ENCODE data around the gene GPC3. TPM values are rescaled to one million over a fixed set of nuclear protein-coding genes. Genes with fewer than 3 reads are reported as not detected.

The GPC3 gene
- total and polyA plus RNA-seq, 8 donors: 0.46 to 137 (median 4.4) TPM

- TF ChIP-seq, protein P1, sequence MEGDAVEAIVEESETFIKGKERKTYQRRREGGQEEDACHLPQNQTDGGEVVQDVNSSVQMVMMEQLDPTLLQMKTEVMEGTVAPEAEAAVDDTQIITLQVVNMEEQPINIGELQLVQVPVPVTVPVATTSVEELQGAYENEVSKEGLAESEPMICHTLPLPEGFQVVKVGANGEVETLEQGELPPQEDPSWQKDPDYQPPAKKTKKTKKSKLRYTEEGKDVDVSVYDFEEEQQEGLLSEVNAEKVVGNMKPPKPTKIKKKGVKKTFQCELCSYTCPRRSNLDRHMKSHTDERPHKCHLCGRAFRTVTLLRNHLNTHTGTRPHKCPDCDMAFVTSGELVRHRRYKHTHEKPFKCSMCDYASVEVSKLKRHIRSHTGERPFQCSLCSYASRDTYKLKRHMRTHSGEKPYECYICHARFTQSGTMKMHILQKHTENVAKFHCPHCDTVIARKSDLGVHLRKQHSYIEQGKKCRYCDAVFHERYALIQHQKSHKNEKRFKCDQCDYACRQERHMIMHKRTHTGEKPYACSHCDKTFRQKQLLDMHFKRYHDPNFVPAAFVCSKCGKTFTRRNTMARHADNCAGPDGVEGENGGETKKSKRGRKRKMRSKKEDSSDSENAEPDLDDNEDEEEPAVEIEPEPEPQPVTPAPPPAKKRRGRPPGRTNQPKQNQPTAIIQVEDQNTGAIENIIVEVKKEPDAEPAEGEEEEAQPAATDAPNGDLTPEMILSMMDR (IDR thresholded peaks at IDR 0.05): no peak
- no peak for TF ChIP-seq EP300 (IDR thresholded peaks at IDR 0.05)
- no peak for TF ChIP-seq POLR2A (IDR thresholded peaks at IDR 0.05)
- no peak for TF ChIP-seq POLR2AphosphoS5 (IDR thresholded peaks at IDR 0.05)
- H3K36me3 ChIP-seq: no peaks in the 10 kb centered on the region
- no peaks in the 10 kb centered on the region for H3K27me3 ChIP-seq
- no peak overlapping the region for H3K4me3 ChIP-seq
- no peak for DNase-seq
- H3K9me3 ChIP-seq: no peaks in the 10 kb centered on the region
- no peaks in the 10 kb centered on the region for H3K4me1 ChIP-seq
- intact Hi-C loops (cut with DNase I; ENCODE audit: low total_unique reads): no loop called here
- no peak overlapping the region for H3K27ac ChIP-seq
Observed at GRCh38 chrX:133654811-133655210, 330.6 kb downstream of the GPC3 start.

GRCh38 chrX:133653358-133653757 lies 332.0 kb downstream of the GPC3 start:
- 42 to 91% (median 82%) methylated on average over 2 of the region's 2 CpGs for WGBS, 5 donors
- H3K27ac ChIP-seq: no peak overlapping the region

GRCh38 chrX:133652185-133652584 lies 333.2 kb downstream of the GPC3 start:
- Histone ChIP-seq H3K9me3 (no peaks in the 10 kb centered on the region), H3K4me1 (no peaks in the 10 kb centered on the region), H3K27me3 (no peaks in the 10 kb centered on the region), H3K27ac (no peak overlapping the region), H3K36me3 (no peaks in the 10 kb centered on the region), H3K4me3 (no peak overlapping the region)
- TF ChIP-seq, protein P1 (IDR thresholded peaks at IDR 0.05): no peak
- no peak for TF ChIP-seq POLR2AphosphoS5 (IDR thresholded peaks at IDR 0.05)
- no peak for TF ChIP-seq EP300 (IDR thresholded peaks at IDR 0.05)
- no peak for TF ChIP-seq POLR2A (IDR thresholded peaks at IDR 0.05)
- 84 to 95% (median 90%) methylated on average over 1 of the region's 1 CpG for WGBS, 5 donors
- DNase-seq: no peak
- intact Hi-C loops (cut with DNase I; ENCODE audit: low total_unique reads): no loop called here

More at GRCh38 chrX:133653358-133653757, 332.0 kb downstream of the GPC3 start:
- Histone ChIP-seq H3K4me3 (no peak overlapping the region), H3K36me3 (no peaks in the 10 kb centered on the region), H3K4me1 (no peaks in the 10 kb centered on the region), H3K27me3 (no peaks in the 10 kb centered on the region), H3K9me3 (no peaks in the 10 kb centered on the region)
- intact Hi-C loops (cut with DNase I; ENCODE audit: low total_unique reads): no loop called here
- DNase-seq: no peak
- TF ChIP-seq EP300 (IDR thresholded peaks at IDR 0.05) (no peak), POLR2A (IDR thresholded peaks at IDR 0.05) (no peak), POLR2AphosphoS5 (IDR thresholded peaks at IDR 0.05) (no peak)
- TF ChIP-seq, protein P1 (IDR thresholded peaks at IDR 0.05): no peak

GRCh38 chrX:133650239-133650638 lies 335.2 kb downstream of the GPC3 start:
- H3K36me3 ChIP-seq: no peaks in the 10 kb centered on the region
- TF ChIP-seq, protein P1 (IDR thresholded peaks at IDR 0.05): no peak
- TF ChIP-seq POLR2AphosphoS5 (IDR thresholded peaks at IDR 0.05): no peak
- TF ChIP-seq POLR2A (IDR thresholded peaks at IDR 0.05): no peak
- TF ChIP-seq EP300 (IDR thresholded peaks at IDR 0.05): no peak
- no peak for DNase-seq
- WGBS, 5 donors: 23 to 38% (median 37%) methylated on average over 1 of the region's 1 CpG
- no peak overlapping the region for H3K4me3 ChIP-seq
- no peaks in the 10 kb centered on the region for H3K27me3 ChIP-seq
- H3K9me3 ChIP-seq: no peaks in the 10 kb centered on the region
- intact Hi-C loops (cut with DNase I; ENCODE audit: low total_unique reads): no loop called here
- H3K4me1 ChIP-seq: no peaks in the 10 kb centered on the region
- H3K27ac ChIP-seq: no peak overlapping the region

All from stomach (tissue), 9 donors.